ENCODE results near the gene ANKRD66. TPM values are rescaled to one million over a fixed set of nuclear protein-coding genes. Genes with fewer than 3 reads are reported as not detected.

ANKRD66 gene
- not detected for total RNA-seq

DNA sequence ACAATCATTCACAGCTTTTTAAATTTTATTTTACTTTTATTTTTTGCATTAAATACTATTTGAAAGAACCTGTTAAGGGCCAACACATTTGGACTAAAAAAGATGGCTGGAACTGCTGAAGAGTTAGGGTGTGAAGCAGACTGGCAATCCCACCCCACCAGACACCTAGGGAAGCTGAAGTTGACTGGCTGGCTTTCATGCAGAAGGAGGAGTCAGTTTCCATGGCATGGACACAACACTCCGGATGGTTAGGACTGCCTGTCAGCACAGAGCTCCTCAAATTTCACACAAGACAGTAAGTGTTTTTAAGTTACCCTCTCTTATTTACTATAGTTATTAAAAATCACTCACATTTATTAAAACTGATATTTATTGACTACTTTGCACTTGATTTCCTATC lies at the start of gene ANKRD66:
ANKRD66 (plus strand) TSS at position 238 of the 400 bp plus-strand sequence. CDS start 5,016 bp downstream, outside the sequence.

DNA sequence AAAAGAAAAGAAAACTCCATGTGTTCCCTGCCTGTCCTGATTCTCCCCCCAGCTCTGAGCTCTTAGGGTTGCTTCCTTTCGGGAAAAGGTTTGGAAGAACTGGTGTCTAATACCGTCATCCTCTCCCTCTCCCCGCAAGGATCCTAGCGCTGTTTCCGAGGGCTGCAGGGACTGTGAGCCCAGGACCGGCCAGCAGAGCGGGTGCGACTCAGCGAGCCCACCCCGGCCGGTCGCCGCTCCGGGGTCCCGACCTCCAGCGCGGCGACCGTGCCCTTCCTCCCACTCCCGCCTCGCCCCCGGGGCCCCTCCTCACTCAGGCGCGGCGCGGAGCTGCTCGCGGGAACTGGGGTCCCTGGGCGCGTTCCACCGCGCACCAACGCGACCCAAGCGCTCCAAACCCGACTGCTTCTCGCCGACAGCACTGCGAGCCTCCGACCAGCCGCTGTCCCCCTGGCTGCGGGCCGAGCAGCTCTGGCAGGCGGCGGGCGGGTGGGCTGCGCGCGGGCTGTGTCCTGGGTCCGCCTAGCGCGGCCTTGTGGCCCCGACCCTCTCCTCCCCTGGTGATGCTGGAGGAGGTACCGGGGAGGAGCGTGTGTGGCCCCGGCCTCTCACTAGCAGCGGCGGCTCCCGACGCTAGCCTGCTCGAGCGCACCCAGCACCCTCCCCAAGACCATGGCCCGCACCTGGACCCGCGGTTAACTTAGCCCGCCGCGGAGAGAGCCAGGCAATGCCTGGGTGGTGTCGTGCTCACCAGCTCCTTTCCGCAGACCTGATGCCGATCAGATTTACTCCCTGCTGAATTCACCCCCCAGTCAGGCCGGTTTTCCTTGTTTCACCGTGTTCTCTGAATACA lies 11.6 kb upstream of the ANKRD66 start, which contains the start of gene PLA2G7:
PLA2G7 (minus strand) TSS at position 509 of the 853 bp plus-strand sequence. CDS start 12,484 bp downstream, outside the sequence.

DNA sequence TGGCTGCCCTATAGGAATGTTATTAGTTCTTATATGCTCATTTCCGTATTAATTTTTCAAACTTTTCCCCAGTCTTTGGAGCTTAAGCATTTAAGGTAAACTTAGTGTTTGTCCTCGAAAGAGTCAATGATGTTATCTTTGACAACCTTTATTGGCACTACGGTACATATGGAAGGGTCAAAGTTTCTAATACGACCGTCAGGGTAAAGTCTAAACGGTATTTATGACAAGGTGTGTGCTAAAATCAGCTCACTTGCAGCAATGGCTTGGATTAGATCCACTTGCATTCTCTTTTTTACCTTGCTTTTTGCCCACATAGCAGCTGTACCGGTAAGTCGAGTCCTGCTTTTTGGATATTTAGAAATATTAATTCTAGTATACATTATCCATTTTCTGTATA lies 46.4 kb downstream of the ANKRD66 start, which contains the start of gene MEP1A:
MEP1A (plus strand) TSS at position 252 of the 400 bp plus-strand sequence; CDS start at position 262, 10 bp downstream.

Other genes with a start within 250 kb of the ANKRD66 start
- gene CYP39A1, start 94.1 kb upstream of the ANKRD66 start, total RNA-seq = 1 to 10 TPM; 3.4 to 7.0 TPM
- gene SLC25A27, start 94.0 kb upstream of the ANKRD66 start, total RNA-seq = 10 to 100 TPM in 1 of 2 donors, 1 to 10 TPM in 1; 3.0 to 11.7 TPM
- gene TDRD6, start 59.0 kb upstream of the ANKRD66 start, total RNA-seq = under 1 TPM; under 0.01 to 0.34 TPM
- under 1 TPM in 1 of 2 donors, not detected in 1; under 0.01 TPM for gene PLA2G7, start 11.6 kb upstream of the ANKRD66 start, total RNA-seq
- not detected for gene MEP1A, start 46.5 kb downstream of the ANKRD66 start, total RNA-seq
- gene ADGRF5, start 175.0 kb downstream of the ANKRD66 start, total RNA-seq = under 1 TPM in 1 of 2 donors, not detected in 1; 0.34 TPM

Measured in melanocyte of skin (primary cell).